ENCODE measurements around the gene CDR2. TPM values are rescaled to one million over a fixed set of nuclear protein-coding genes. Genes with fewer than 3 reads are reported as not detected.

CDR2 gene
- 10 to 100 TPM in 1 of 4 donors, 1 to 10 TPM in 3; 4.0 to 11.9 (median 4.5) TPM for total RNA-seq
- polyA plus RNA-seq, result 1 to 10 TPM; 2.2 to 5.3 (median 4.5) TPM
- long read RNA-seq, donor 1, transcript CDR2-201 (5 exons, 2,702 nt), result major isoform, 18 of 23 reads
- long read RNA-seq, donor 1, partial matches to known transcripts, result 2 of 23 reads
- long read RNA-seq, donor 1, other reads (novel, unspliced or antisense), result 3 of 23 reads
- long read RNA-seq, donor 2, transcript CDR2-201 (5 exons, 2,702 nt), result major isoform, 5 of 7 reads
- long read RNA-seq, donor 2, partial matches to known transcripts, result 0 of 7 reads
- long read RNA-seq, donor 2, other reads (novel, unspliced or antisense), result 2 of 7 reads

DNA sequence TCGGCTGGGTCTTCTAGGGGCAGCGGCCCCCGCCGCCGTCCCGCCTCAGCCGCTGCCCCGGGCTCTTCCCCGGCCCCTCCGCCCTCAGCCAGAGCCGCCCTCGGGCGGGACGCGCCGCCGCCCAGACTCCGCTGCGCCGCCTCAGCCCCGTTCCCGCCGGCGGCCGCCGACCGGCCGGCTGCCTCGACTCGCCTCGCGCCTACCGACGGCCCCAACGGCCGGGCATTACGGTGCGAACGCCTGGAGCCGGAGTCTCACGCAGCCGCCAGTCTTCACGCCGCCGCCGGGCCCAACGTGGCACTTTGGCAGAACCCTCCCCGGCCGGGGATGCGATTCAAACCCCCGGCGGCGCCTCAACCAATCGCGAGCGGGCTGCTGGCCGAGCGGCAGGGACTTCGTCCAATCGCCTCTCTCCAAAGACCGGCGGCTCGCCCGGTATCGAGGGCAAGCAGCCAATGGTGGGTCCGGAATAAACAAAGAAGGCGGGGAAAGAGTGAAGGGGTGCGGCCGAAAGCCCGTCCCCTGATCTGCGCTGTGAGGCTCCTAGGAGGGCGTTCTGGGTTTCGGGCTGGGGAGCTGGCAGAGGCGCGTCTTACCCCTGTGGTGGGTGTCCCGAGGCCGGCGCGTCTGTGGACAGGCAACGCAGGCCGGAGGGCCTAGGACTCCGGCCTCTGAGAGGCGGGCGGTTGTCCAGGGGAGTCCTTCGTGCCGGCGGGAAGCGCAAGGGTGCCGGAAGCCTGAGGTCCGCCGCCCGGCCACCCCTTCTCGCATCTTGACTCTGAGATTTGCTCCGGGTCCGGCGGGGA lies at the start of gene CDR2:
Gene CDR2 (minus strand): TSS at position 309 of the 806 bp plus-strand sequence. CDS start 310 bp downstream, outside the sequence.
- peak; percentile 97 to 98 (median 98) for ATAC-seq
- no peaks in the 10 kb centered on the region for H3K36me3 ChIP-seq (ENCODE audit: insufficient read depth in 1 of 2, low read depth in 1 of 2)
- intact Hi-C loops (cut with DNase I), result loop anchor here (10.0 kb wide), 1 partner anchor 50 kb away; no protein-coding TSS in a partner anchor
- 0 to 1% (median 0%) methylated on average over 80 to 96 of the region's 96 CpGs for WGBS, 3 donors
- H3K27ac ChIP-seq, result peak within 1 kb of the TSS; percentile 77
- peak within 1 kb of the TSS; percentile 96 for H3K4me3 ChIP-seq
- TF ChIP-seq, protein P1, sequence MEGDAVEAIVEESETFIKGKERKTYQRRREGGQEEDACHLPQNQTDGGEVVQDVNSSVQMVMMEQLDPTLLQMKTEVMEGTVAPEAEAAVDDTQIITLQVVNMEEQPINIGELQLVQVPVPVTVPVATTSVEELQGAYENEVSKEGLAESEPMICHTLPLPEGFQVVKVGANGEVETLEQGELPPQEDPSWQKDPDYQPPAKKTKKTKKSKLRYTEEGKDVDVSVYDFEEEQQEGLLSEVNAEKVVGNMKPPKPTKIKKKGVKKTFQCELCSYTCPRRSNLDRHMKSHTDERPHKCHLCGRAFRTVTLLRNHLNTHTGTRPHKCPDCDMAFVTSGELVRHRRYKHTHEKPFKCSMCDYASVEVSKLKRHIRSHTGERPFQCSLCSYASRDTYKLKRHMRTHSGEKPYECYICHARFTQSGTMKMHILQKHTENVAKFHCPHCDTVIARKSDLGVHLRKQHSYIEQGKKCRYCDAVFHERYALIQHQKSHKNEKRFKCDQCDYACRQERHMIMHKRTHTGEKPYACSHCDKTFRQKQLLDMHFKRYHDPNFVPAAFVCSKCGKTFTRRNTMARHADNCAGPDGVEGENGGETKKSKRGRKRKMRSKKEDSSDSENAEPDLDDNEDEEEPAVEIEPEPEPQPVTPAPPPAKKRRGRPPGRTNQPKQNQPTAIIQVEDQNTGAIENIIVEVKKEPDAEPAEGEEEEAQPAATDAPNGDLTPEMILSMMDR (IDR thresholded peaks at IDR 0.05), result no peak
- peak; percentile 98 to 99 for DNase-seq
- H3K9me3 ChIP-seq, result no peaks in the 10 kb centered on the region
- peaks cover 10% of the 10 kb centered on the region for H3K4me1 ChIP-seq
- no peaks in the 10 kb centered on the region for H3K27me3 ChIP-seq (ENCODE audit: insufficient read depth in 3 of 3, low read length in 2 of 3)

- TF ChIP-seq, protein P1 (IDR thresholded peaks at IDR 0.05), result no peak
- Histone ChIP-seq H3K4me3 (no peak overlapping the region), H3K27me3 (ENCODE audit: insufficient read depth in 3 of 3, low read length in 2 of 3) (no peaks in the 10 kb centered on the region), H3K4me1 (peaks cover 17% of the 10 kb centered on the region), H3K27ac (no peak overlapping the region), H3K9me3 (no peaks in the 10 kb centered on the region), H3K36me3 (ENCODE audit: insufficient read depth in 1 of 2, low read depth in 1 of 2) (peaks cover 7 to 64% of the 10 kb centered on the region in 2 donors)
- no peak for DNase-seq
- intact Hi-C loops (cut with DNase I), result loop anchor here (10.0 kb wide), 2 partner anchors 49 to 99 kb away; partner anchors contain the start of gene CDR2 (in 2 of the 2)
- ATAC-seq, result no peak
- 92 to 96% (median 94%) methylated on average over 12 of the region's 12 CpGs for WGBS, 3 donors
Observed at GRCh38 chr16:22423716-22424115, 49.3 kb upstream of the CDR2 start.

DNA sequence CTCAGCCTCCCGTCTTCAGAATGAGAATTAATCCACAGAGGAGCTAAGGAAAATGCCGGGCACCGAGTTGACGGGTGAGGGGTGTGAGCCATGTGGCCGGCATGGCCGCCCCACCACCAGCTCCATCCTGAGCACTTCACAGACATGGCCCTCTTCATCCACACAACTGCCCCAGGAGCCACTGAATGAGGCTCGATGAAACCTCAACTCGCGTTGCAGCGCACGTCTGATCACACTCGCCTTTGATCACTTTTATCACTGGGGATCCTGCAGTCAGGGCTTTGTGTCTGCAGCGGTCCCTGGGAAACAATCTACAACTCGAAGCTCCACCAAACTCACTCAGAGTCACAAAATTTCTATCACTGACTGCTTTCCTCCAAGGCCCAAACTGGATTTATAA lies 46.7 kb upstream of the CDR2 start:
- Histone ChIP-seq H3K27me3 (ENCODE audit: insufficient read depth in 3 of 3, low read length in 2 of 3) (no peaks in the 10 kb centered on the region), H3K4me1 (peaks cover 17% of the 10 kb centered on the region), H3K36me3 (ENCODE audit: insufficient read depth in 1 of 2, low read depth in 1 of 2) (peaks cover 5 to 51% of the 10 kb centered on the region in 2 donors), H3K4me3 (no peak overlapping the region), H3K9me3 (no peaks in the 10 kb centered on the region), H3K27ac (no peak overlapping the region)
- 94 to 96% (median 95%) methylated on average over 14 of the region's 14 CpGs for whole genome bisulfite sequencing, 3 donors
- ATAC-seq (no peak), DNase-seq (no peak)
- TF ChIP-seq, protein P1 (IDR thresholded peaks at IDR 0.05), result no peak
- intact Hi-C loops (cut with DNase I), result loop anchor here (10.0 kb wide), 2 partner anchors 46 to 96 kb away; partner anchors contain the start of gene CDR2 (in 2 of the 2)

DNA sequence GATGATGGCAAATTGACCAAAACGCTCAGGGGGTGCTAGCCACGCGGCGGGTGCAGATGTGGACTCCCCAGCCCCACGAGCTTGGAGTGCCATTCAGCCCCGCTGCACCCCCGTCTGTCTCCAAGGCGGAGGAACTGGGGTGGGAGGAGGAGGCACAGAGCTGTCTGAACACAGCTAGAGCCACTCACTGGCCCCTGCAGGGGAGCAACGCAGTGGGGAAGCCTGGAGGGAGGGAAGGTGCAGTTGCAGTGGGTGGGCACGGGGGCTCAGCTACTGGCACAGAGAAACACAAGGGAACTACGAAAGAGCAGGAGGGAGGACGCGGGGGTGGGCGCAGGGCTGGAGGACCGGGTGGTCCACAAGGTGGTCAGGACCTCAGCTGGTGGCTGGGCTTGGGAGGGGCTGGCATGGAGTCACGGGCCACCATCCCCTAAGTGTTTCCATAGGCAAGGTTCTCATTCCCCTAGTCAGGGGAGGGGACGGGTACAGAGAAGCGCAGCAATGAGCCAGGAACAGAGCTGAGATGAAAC lies 46.3 kb upstream of the CDR2 start:
- no peaks in the 10 kb centered on the region for H3K9me3 ChIP-seq
- TF ChIP-seq, protein P1 (IDR thresholded peaks at IDR 0.05), result no peak
- 93 to 96% (median 95%) methylated on average over 17 to 18 of the region's 18 CpGs for WGBS, 3 donors
- no peak overlapping the region for H3K4me3 ChIP-seq
- ATAC-seq (no peak), DNase-seq (no peak)
- H3K36me3 ChIP-seq (ENCODE audit: insufficient read depth in 1 of 2, low read depth in 1 of 2), result peaks cover 3 to 53% of the 10 kb centered on the region in 2 donors
- peaks cover 17% of the 10 kb centered on the region for H3K4me1 ChIP-seq
- intact Hi-C loops (cut with DNase I), result loop anchor here (10.0 kb wide), 2 partner anchors 46 to 96 kb away; partner anchors contain the start of gene CDR2 (in 2 of the 2)
- H3K27me3 ChIP-seq (ENCODE audit: insufficient read depth in 3 of 3, low read length in 2 of 3), result no peaks in the 10 kb centered on the region
- H3K27ac ChIP-seq, result no peak overlapping the region
